Measurements from ENCODE around the gene CA11. TPM values are rescaled to one million over a fixed set of nuclear protein-coding genes. Genes with fewer than 3 reads are reported as not detected.

The CA11 gene
- total and polyA plus RNA-seq, 9 of the 15 experiments (the other 6 are each of a cell fraction or from before 2014, with no cell fraction given), result 2.9 to 19.9 (median 8.3) TPM

GRCh38 chr19:48632692-48633147 is 13.3 kb downstream of the CA11 start (continued):
- peak; percentile 44; the same call in 1 of the 2 replicates for TF ChIP-seq ATF3 (IDR thresholded peaks at IDR 0.05)
- no peak for TF ChIP-seq ATF3 (CRISPR knock-in tag; conservative IDR thresholded peaks at IDR 0.05)
- TF ChIP-seq REST (IDR thresholded peaks at IDR 0.05; ENCODE audit: borderline replicate concordance), result peak; percentile 26; the same call in 1 of the 2 replicates
- TF ChIP-seq REST (CRISPR knock-in tag; IDR thresholded peaks at IDR 0.05; ENCODE audit: low read depth), result no peak
- TF ChIP-seq, protein P1, sequence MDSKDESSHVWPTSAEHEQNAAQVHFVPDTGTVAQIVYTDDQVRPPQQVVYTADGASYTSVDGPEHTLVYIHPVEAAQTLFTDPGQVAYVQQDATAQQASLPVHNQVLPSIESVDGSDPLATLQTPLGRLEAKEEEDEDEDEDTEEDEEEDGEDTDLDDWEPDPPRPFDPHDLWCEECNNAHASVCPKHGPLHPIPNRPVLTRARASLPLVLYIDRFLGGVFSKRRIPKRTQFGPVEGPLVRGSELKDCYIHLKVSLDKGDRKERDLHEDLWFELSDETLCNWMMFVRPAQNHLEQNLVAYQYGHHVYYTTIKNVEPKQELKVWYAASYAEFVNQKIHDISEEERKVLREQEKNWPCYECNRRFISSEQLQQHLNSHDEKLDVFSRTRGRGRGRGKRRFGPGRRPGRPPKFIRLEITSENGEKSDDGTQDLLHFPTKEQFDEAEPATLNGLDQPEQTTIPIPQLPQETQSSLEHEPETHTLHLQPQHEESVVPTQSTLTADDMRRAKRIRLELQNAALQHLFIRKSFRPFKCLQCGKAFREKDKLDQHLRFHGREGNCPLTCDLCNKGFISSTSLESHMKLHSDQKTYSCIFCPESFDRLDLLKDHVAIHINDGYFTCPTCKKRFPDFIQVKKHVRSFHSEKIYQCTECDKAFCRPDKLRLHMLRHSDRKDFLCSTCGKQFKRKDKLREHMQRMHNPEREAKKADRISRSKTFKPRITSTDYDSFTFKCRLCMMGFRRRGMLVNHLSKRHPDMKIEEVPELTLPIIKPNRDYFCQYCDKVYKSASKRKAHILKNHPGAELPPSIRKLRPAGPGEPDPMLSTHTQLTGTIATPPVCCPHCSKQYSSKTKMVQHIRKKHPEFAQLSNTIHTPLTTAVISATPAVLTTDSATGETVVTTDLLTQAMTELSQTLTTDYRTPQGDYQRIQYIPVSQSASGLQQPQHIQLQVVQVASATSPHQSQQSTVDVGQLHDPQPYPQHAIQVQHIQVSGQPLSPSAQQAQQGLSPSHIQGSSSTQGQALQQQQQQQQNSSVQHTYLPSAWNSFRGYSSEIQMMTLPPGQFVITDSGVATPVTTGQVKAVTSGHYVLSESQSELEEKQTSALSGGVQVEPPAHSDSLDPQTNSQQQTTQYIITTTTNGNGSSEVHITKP (IDR thresholded peaks at IDR 0.05; ENCODE audit: partially characterized antibody), result peak; percentile 17
- peak; percentile 41; the same call in 1 of the 2 replicates for TF ChIP-seq ZNF121 (CRISPR knock-in tag; conservative IDR thresholded peaks at IDR 0.05)
- TF ChIP-seq, protein P2, sequence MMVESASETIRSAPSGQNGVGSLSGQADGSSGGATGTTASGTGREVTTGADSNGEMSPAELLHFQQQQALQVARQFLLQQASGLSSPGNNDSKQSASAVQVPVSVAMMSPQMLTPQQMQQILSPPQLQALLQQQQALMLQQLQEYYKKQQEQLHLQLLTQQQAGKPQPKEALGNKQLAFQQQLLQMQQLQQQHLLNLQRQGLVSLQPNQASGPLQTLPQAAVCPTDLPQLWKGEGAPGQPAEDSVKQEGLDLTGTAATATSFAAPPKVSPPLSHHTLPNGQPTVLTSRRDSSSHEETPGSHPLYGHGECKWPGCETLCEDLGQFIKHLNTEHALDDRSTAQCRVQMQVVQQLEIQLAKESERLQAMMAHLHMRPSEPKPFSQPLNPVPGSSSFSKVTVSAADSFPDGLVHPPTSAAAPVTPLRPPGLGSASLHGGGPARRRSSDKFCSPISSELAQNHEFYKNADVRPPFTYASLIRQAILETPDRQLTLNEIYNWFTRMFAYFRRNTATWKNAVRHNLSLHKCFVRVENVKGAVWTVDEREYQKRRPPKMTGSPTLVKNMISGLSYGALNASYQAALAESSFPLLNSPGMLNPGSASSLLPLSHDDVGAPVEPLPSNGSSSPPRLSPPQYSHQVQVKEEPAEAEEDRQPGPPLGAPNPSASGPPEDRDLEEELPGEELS (CRISPR knock-in tag; IDR thresholded peaks at IDR 0.05; ENCODE audit: borderline replicate concordance), result no peak
- TF ChIP-seq RB1 (IDR thresholded peaks at IDR 0.05; ENCODE audit: low read depth), result no peak
- peak; percentile 55 for TF ChIP-seq SOX6 (IDR thresholded peaks at IDR 0.05)
- peak; percentile 77 for TF ChIP-seq MAFF (IDR thresholded peaks at IDR 0.05; ENCODE audit: low read length)
- no peak for TF ChIP-seq RBM14 (IDR thresholded peaks at IDR 0.05; ENCODE audit: borderline replicate concordance, insufficient read depth, low read depth, low read length)
- peak; percentile 40; the same call in 1 of the 2 replicates for TF ChIP-seq BCOR (IDR thresholded peaks at IDR 0.05)
- no peak for TF ChIP-seq ARNT (IDR thresholded peaks at IDR 0.05)
- no peak for TF ChIP-seq MCM7 (IDR thresholded peaks at IDR 0.05)

Measured in K562 (cell line).